Spleen (tissue), 7 donors: ENCODE data around the gene MALAT1.

Source experiments
- POLR2AphosphoS5 ChIP-seq, 3 donors: sonication (generic); formaldehyde crosslinking; IDR thresholded peaks; one replicate each; pipeline ENCODE4 v1.5.1; 2017; ENCODE audit warnings: antibody characterized with exemption in 3 of 3
- TF ChIP-seq, protein P1 (sequence below), 11 experiments: fragments of 200-600 bp in 7 of 11; fragments of 450-650 bp in 4 of 11; sonication (generic) in 4 of 11; IDR thresholded peaks in 8 of 11; conservative IDR thresholded peaks in 3 of 11; 1 replicate in 7 of 11; 2 replicates in 4 of 11; pipeline versions ENCODE4 v1.4.0 to v1.8.0; 2016 to 2021; ENCODE audit warnings: antibody characterized with exemption in 11 of 11, inconsistent platforms in 4 of 11, mild to moderate bottlenecking in 1 of 11
- donor health status: DM: no; HTN: no; CAD: no; lungs with moderate emphysema.
- donor health status: DM: no; HTN: no; CAD: no.
- donor health status: DM: no; HTN: no; CAD: no.

DNA sequence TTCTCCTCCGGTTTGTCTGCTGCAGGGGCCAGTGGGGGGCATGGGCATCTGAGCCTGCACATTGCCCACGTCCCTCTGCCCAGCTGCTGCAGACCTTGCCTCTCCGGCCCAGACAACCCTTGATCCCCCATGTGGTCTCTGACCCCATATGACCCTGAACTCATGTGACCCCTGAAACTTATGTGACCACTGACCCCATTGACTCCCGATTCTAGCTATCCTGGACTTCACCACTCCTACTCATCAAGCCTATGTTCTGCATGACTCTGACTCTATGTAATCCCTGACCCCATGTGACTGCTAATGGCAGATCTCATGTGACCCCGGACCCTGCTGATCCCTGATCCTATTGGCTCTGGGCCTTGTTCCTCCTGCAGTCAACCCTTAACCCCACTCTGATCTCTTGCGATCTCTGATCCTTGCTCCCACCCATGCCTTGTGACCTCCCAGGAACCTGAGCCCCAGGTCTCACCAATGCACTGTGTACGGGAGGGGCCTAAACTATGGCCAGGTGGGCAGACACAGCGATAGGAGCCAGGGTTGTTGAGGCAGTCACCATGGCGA lies 53.6 kb downstream of the MALAT1 start:
- TF ChIP-seq, protein P1, sequence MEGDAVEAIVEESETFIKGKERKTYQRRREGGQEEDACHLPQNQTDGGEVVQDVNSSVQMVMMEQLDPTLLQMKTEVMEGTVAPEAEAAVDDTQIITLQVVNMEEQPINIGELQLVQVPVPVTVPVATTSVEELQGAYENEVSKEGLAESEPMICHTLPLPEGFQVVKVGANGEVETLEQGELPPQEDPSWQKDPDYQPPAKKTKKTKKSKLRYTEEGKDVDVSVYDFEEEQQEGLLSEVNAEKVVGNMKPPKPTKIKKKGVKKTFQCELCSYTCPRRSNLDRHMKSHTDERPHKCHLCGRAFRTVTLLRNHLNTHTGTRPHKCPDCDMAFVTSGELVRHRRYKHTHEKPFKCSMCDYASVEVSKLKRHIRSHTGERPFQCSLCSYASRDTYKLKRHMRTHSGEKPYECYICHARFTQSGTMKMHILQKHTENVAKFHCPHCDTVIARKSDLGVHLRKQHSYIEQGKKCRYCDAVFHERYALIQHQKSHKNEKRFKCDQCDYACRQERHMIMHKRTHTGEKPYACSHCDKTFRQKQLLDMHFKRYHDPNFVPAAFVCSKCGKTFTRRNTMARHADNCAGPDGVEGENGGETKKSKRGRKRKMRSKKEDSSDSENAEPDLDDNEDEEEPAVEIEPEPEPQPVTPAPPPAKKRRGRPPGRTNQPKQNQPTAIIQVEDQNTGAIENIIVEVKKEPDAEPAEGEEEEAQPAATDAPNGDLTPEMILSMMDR (IDR thresholded peaks at IDR 0.05 in 8 of 11, conservative IDR thresholded peaks at IDR 0.05 in 3 of 11) = peak in 4 of 11 experiments; percentile 9 to 25 (median 21)
- TF ChIP-seq POLR2AphosphoS5 (IDR thresholded peaks at IDR 0.05) = no peak
